CD8-positive, alpha-beta memory T cell (primary cell): ENCODE results near the gene FCSK. TPM values are rescaled to one million over a fixed set of nuclear protein-coding genes. Genes with fewer than 3 reads are reported as not detected.
"Not testable (repeated sequence)": the region's sequence is repeated elsewhere in the genome, so short reads cannot be mapped to it uniquely, and the experiment has no call there.

ENCODE experiments used
- CTCF ChIA-PET: fragments of 350-600 bp; sonication (Branson Sonifier 250); formaldehyde crosslinking; loops from one replicate; lab custom pipeline; 2021; ENCODE audit warnings: antibody characterized with exemption; lab: Charles Lee
- POLR2A ChIA-PET: fragments of 350-600 bp; sonication (Branson Sonifier 250); formaldehyde crosslinking; loops from one replicate; lab custom pipeline; 2021; ENCODE audit warnings: antibody characterized with exemption; lab: Charles Lee
- DNase-seq, 5 donors: peaks; one replicate each; pipeline versions ENCODE4 v3.0.0 to v3.0.0-alpha.2; 2020 to 2022; ENCODE audit warnings: mixed read lengths in 1 of 5
- H3K27ac ChIP-seq: one replicate; pipeline ENCODE4 v1.7.0; 2013; ENCODE audit warnings: low read depth, mild to moderate bottlenecking, low read length, moderate library complexity
- H3K27me3 ChIP-seq: 2 replicates; pipeline ENCODE4 v1.7.0; 2013; ENCODE audit warnings: low read length, mild to moderate bottlenecking; ENCODE audit not compliant: insufficient read depth, poor library complexity, severe bottlenecking
- H3K36me3 ChIP-seq: 2 replicates; pipeline ENCODE4 v1.7.0; 2013; ENCODE audit warnings: mild to moderate bottlenecking, low read length, moderate library complexity; ENCODE audit not compliant: insufficient read depth
- H3K4me1 ChIP-seq: 2 replicates; pipeline ENCODE4 v1.7.0; 2013; ENCODE audit warnings: mild to moderate bottlenecking, low read length, moderate library complexity; ENCODE audit not compliant: insufficient read depth
- H3K4me3 ChIP-seq: 2 replicates; pipeline ENCODE4 v1.7.0; 2013; ENCODE audit warnings: mild to moderate bottlenecking, low read length
- H3K9me3 ChIP-seq: 2 replicates; pipeline ENCODE4 v1.7.0; 2013; ENCODE audit warnings: mild to moderate bottlenecking, low read length
- H3K27ac Mint-ChIP-seq, 8 donors: one replicate each; pipeline ENCODE4 v1.8.0; 2020 to 2021; ENCODE audit warnings: mixed read lengths in 8 of 8, mild to moderate bottlenecking in 6 of 8, inconsistent platforms in 3 of 8, moderate library complexity in 3 of 8
- H3K27me3 Mint-ChIP-seq, 2 donors: one replicate each; pipeline ENCODE4 v1.8.0; 2020 to 2021; ENCODE audit warnings: mixed read lengths in 2 of 2, mild to moderate bottlenecking in 1 of 2, moderate library complexity in 1 of 2
- H3K36me3 Mint-ChIP-seq, 3 donors: one replicate each; pipeline ENCODE4 v1.8.0; 2020 to 2021; ENCODE audit warnings: mixed read lengths in 3 of 3, inconsistent platforms in 1 of 3, mild to moderate bottlenecking in 1 of 3
- H3K4me1 Mint-ChIP-seq, 3 donors: one replicate each; pipeline ENCODE4 v1.8.0; 2020 to 2021; ENCODE audit warnings: mixed read lengths in 3 of 3, inconsistent platforms in 1 of 3, mild to moderate bottlenecking in 1 of 3
- H3K4me3 Mint-ChIP-seq, 7 donors: one replicate each; pipeline ENCODE4 v1.8.0; 2020 to 2021; ENCODE audit warnings: mixed read lengths in 7 of 7, mild to moderate bottlenecking in 6 of 7, moderate library complexity in 4 of 7, inconsistent platforms in 2 of 7
- H3K9me3 Mint-ChIP-seq, 5 donors: one replicate each; pipeline ENCODE4 v1.8.0; 2020 to 2022; ENCODE audit warnings: mixed read lengths in 5 of 5, mild to moderate bottlenecking in 3 of 5, moderate library complexity in 2 of 5, inconsistent platforms in 1 of 5
- polyA plus RNA-seq: library from polyadenylated mRNA; unstranded; fragments of 300-500 nt; fragmentation: Illumina TruSeq; gene quantifications from one replicate; pipeline ENCODE4 v1.2.3, GENCODE V29; 2021
- total RNA-seq, 2 experiments: library from RNA; stranded (reverse); gene quantifications; one replicate each; pipeline ENCODE4 v1.2.3, GENCODE V29; 2021

FCSK gene
- total and polyA plus RNA-seq, 3 experiments from 2014 or later = 7.8 to 16.9 (median 15.1) TPM

DNA sequence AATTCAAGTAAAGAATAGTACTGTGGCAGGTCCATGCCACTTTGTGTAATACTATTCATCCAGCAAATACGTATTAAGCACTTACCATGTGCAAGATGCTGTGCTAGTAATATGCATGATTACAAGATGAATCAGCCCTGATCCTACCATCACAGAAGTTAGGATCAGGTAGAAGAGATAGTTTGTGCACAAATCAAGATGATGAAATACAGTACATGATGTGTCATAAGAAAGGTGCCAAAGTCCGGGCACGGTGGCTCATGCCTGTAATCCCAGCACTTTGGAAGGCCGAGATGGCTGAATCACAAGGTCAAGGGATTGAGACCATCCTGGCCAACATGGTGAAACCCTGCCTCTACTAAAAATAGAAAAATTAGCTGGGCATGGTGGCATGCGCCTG is 58.1 kb downstream of the FCSK start:
- Mint-ChIP-seq H3K9me3 (no peaks in the 10 kb centered on the region), H3K4me3 (no peak overlapping the region), H3K4me1 (peaks cover 7 to 11% (median 10%) of the 10 kb centered on the region in 3 donors), H3K27ac (peak overlapping the region in 1 of 8 donors; percentile 50), H3K36me3 (peaks cover 6 to 83% (median 21%) of the 10 kb centered on the region in 3 donors), H3K27me3 (no peaks in the 10 kb centered on the region)
- no peaks in the 10 kb centered on the region for H3K27me3 ChIP-seq
- no peak for DNase-seq
- ChIA-PET POLR2A (no interaction called here), CTCF (no interaction called here)
- H3K4me3 ChIP-seq = no peak overlapping the region
- no peaks in the 10 kb centered on the region for H3K9me3 ChIP-seq
- no peaks in the 10 kb centered on the region for H3K4me1 ChIP-seq
- H3K27ac ChIP-seq = no peak overlapping the region
- peaks cover 40% of the 10 kb centered on the region for H3K36me3 ChIP-seq

DNA sequence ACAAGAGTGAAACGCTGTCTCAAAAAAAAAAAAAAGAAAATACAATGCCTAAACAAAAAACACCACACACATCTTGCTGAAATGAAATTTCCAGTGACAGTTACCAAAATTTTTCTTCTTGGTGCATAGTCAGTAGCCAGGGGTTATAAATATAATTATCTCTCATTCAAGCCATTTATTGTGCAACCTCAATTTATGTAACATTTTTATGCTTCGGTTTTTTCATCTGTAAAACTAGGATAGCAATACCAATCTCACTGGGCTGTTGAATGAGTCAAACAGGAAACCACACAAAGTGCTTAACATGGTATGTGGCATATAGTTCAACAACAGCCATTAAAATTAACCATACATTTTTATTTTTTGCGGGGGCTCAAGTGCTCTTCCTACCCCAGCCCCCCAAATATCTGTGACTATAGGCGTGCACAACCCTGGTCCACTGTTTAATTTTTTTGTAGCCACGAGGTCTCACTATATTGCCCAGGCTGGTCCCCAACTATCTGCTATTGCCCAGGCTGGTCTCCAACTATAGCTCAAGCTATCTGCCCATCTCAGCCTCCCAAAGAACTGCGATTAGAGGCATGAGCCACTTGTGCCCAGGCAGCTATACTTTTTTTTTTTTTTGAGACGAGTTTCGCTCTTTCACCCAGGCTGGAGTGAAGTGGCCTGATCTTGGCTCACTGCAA is 66.4 kb downstream of the FCSK start:
- DNase-seq = peak in 1 of 5 donors; percentile 44
- CTCF ChIA-PET = interaction anchor here (1.1 kb wide), 1 partner anchor 12 kb away, joined by 5 read pairs; no protein-coding TSS in a partner anchor
- H3K4me1 Mint-ChIP-seq = peaks cover 37 to 46% (median 45%) of the 10 kb centered on the region in 3 donors
- H3K27me3 ChIP-seq = no peaks in the 10 kb centered on the region
- H3K9me3 Mint-ChIP-seq = no peaks in the 10 kb centered on the region
- no peak overlapping the region for H3K4me3 ChIP-seq
- POLR2A ChIA-PET = no interaction called here
- H3K4me3 Mint-ChIP-seq = peak overlapping the region; percentile 63 to 100 (median 80)
- peaks cover 30% of the 10 kb centered on the region for H3K4me1 ChIP-seq
- peaks cover 0 to 54% (median 10%) of the 10 kb centered on the region in 3 donors for H3K36me3 Mint-ChIP-seq
- H3K27me3 Mint-ChIP-seq = no peaks in the 10 kb centered on the region
- no peak overlapping the region for H3K27ac ChIP-seq
- H3K36me3 ChIP-seq = peaks cover 13% of the 10 kb centered on the region
- H3K9me3 ChIP-seq = no peaks in the 10 kb centered on the region
- H3K27ac Mint-ChIP-seq = peak overlapping the region; percentile 78 to 94 (median 86)

- H3K4me3 Mint-ChIP-seq = peak overlapping the region; percentile 93 to 100 (median 98)
- H3K9me3 ChIP-seq = no peaks in the 10 kb centered on the region
- peaks cover 2 to 53% (median 10%) of the 10 kb centered on the region in 3 donors for H3K36me3 Mint-ChIP-seq
- H3K4me1 ChIP-seq = peaks cover 46% of the 10 kb centered on the region
- ChIA-PET CTCF (no interaction called here), POLR2A (interaction anchor here (0.6 to 3.3 kb wide), 6 partner anchors 11 to 270 kb away, joined by 3 to 27 read pairs (median 4); partner anchors contain the start of genes AARS1 and FCSK)
- peak overlapping the region; percentile 99 for H3K27ac ChIP-seq
- H3K36me3 ChIP-seq = peaks cover 16% of the 10 kb centered on the region
- H3K27ac Mint-ChIP-seq = peak overlapping the region; percentile 94 to 99 (median 98)
- peaks cover 52 to 63% (median 61%) of the 10 kb centered on the region in 3 donors for H3K4me1 Mint-ChIP-seq
- peak in 1 of 5 donors; percentile 6 for DNase-seq
- H3K27me3 Mint-ChIP-seq = no peaks in the 10 kb centered on the region
- H3K4me3 ChIP-seq = peak overlapping the region; percentile 100
- no peaks in the 10 kb centered on the region for H3K9me3 Mint-ChIP-seq
- no peaks in the 10 kb centered on the region for H3K27me3 ChIP-seq
Observed at GRCh38 chr16:70522216-70523075, 68.1 kb downstream of the FCSK start.

GRCh38 chr16:70523076-70523742 is 68.8 kb downstream of the FCSK start, which contains the start of gene COG4:
TSS of gene COG4 (minus strand) at chr16:70523554. CDS start at chr16:70523543, 11 bp downstream.
- peaks cover 3 to 51% (median 8%) of the 10 kb centered on the region in 3 donors for H3K36me3 Mint-ChIP-seq
- peaks cover 18% of the 10 kb centered on the region for H3K36me3 ChIP-seq
- CTCF ChIA-PET = no interaction called here

GRCh38 chr16:70523743-70524398 is 69.5 kb downstream of the FCSK start, which contains the start of gene SF3B3:
TSS of gene SF3B3 (plus strand) at chr16:70523816. CDS start at chr16:70526657, 2,841 bp downstream.
- Histone ChIP-seq H3K4me1 (peaks cover 55% of the 10 kb centered on the region), H3K27ac (peak within 1 kb of the TSS; percentile 99), H3K9me3 (no peaks in the 10 kb centered on the region), H3K27me3 (no peaks in the 10 kb centered on the region), H3K4me3 (peak within 1 kb of the TSS; percentile 100), H3K36me3 (peaks cover 25% of the 10 kb centered on the region)
- Mint-ChIP-seq H3K27ac (peak within 1 kb of the TSS; percentile 94 to 99 (median 98)), H3K36me3 (peaks cover 3 to 56% (median 8%) of the 10 kb centered on the region in 3 donors), H3K4me3 (peak within 1 kb of the TSS; percentile 93 to 100 (median 98)), H3K9me3 (no peaks in the 10 kb centered on the region), H3K4me1 (peaks cover 59 to 71% (median 69%) of the 10 kb centered on the region in 3 donors), H3K27me3 (no peaks in the 10 kb centered on the region)
- DNase-seq = peak in 4 of 5 donors; percentile 60 to 86 (median 74)
- CTCF ChIA-PET = interaction anchor here (1.2 to 1.5 kb wide), 3 partner anchors 10 to 70 kb away, joined by 3 to 5 read pairs (median 4); partner anchors contain the start of gene FCSK
- POLR2A ChIA-PET = interaction anchor here (1.3 to 3.3 kb wide), 2 partner anchors 143 to 177 kb away, joined by 5 to 27 read pairs; partner anchors contain the start of gene DDX19A

More at GRCh38 chr16:70523076-70523742, 68.8 kb downstream of the FCSK start, which contains the start of gene COG4:
- Histone ChIP-seq H3K4me3 (peak within 1 kb of the TSS; percentile 100), H3K27me3 (no peaks in the 10 kb centered on the region), H3K4me1 (peaks cover 50% of the 10 kb centered on the region), H3K27ac (peak within 1 kb of the TSS; percentile 99), H3K9me3 (no peaks in the 10 kb centered on the region)
- no peaks in the 10 kb centered on the region for H3K9me3 Mint-ChIP-seq
- H3K27ac Mint-ChIP-seq = peak within 1 kb of the TSS; percentile 94 to 99 (median 98)
- no peaks in the 10 kb centered on the region for H3K27me3 Mint-ChIP-seq
- POLR2A ChIA-PET = interaction anchor here (0.6 to 3.3 kb wide), 6 partner anchors 12 to 271 kb away, joined by 3 to 27 read pairs (median 4); partner anchors contain the start of genes AARS1 and FCSK
- peaks cover 53 to 65% (median 63%) of the 10 kb centered on the region in 3 donors for H3K4me1 Mint-ChIP-seq
- DNase-seq = peak; percentile 87 to 94 (median 89)
- peak within 1 kb of the TSS; percentile 93 to 100 (median 98) for H3K4me3 Mint-ChIP-seq

GRCh38 chr16:70524399-70524825 is 70.0 kb downstream of the FCSK start:
- DNase-seq = peak; percentile 18 to 67 (median 56)
- peaks cover 7 to 59% (median 11%) of the 10 kb centered on the region in 3 donors for H3K36me3 Mint-ChIP-seq
- not testable (repeated sequence) for H3K27me3 ChIP-seq, H3K9me3 ChIP-seq, H3K9me3 Mint-ChIP-seq, H3K27me3 Mint-ChIP-seq
- ChIA-PET CTCF (interaction anchor here (0.8 to 1.5 kb wide), 4 partner anchors 10 to 131 kb away, joined by 3 to 5 read pairs (median 4); partner anchors contain the start of gene FCSK), POLR2A (interaction anchor here (0.9 to 3.3 kb wide), 4 partner anchors 9 to 177 kb away, joined by 3 to 27 read pairs (median 6); partner anchors contain the start of genes DDX19A and FCSK)
- Histone ChIP-seq H3K27ac (peak overlapping the region; percentile 99), H3K36me3 (peaks cover 30% of the 10 kb centered on the region), H3K4me3 (peak overlapping the region; percentile 100), H3K4me1 (peaks cover 59% of the 10 kb centered on the region)
- H3K4me3 Mint-ChIP-seq = peak overlapping the region; percentile 93 to 100 (median 98)
- H3K27ac Mint-ChIP-seq = peak overlapping the region; percentile 94 to 99 (median 98)
- H3K4me1 Mint-ChIP-seq = peaks cover 64 to 76% (median 74%) of the 10 kb centered on the region in 3 donors
